ENCODE results near the gene ESRRG. TPM values are rescaled to one million over a fixed set of nuclear protein-coding genes. Genes with fewer than 3 reads are reported as not detected.

Gene ESRRG
- total and polyA plus RNA-seq, 5 donors, result 10.1 to 50.4 (median 38.6) TPM

DNA sequence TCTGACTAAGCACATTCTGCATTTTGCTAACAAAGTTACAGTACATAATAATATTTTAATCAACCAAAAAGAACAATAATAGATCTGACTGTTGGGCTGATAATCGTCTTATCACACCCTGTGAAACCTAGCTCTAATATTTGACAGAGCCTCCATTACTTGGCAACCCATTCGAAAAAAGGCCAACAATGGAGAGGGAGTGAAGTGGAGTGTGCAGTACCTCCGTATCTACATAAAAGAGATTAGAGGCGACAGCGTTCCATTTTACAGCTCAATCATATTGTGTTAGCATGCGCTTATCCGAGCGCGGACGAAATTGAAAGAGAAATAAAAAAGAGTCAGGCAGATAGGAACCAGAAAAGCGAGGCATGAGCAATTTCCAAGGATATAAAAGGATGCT, 162.7 kb downstream of the ESRRG start:
- no peak overlapping the region for H3K4me3 ChIP-seq (ENCODE audit: low read length)
- no peaks in the 10 kb centered on the region for H3K9me3 ChIP-seq (ENCODE audit: control insufficient read depth, low read length)
- no peaks in the 10 kb centered on the region for H3K27me3 ChIP-seq (ENCODE audit: control insufficient read depth, insufficient read depth)
- intact Hi-C loops (cut with DNase I), result no loop called here
- peak; percentile 37 to 54 for ATAC-seq
- WGBS, result 63% methylated on average over 11 of the region's 11 CpGs
- H3K27ac ChIP-seq (ENCODE audit: low read length), result peak overlapping the region; percentile 58
- DNase-seq, result no peak
- H3K4me1 ChIP-seq (ENCODE audit: control insufficient read depth, insufficient read depth, low read length), result no peaks in the 10 kb centered on the region

DNA sequence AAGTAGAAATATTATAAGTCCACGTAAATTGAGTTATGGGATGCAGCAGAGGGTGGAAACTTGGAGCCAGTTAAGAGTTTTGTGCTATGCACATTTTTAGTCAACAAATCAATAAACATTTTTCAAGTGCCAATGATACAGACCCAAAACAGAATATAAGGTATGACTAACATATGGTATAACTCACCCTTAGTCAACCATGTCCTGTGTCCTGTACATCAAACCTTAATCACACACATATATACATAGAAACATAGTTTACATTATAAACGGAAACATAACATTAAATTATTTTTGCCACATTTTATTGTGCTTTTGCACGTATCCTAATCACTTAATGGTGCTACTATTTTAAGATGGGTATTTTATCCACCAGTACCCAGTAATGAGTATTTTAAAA, 163.9 kb downstream of the ESRRG start:
- DNase-seq (no peak), ATAC-seq (no peak)
- Histone ChIP-seq H3K27me3 (ENCODE audit: control insufficient read depth, insufficient read depth) (no peaks in the 10 kb centered on the region), H3K27ac (ENCODE audit: low read length) (no peak overlapping the region), H3K4me1 (ENCODE audit: control insufficient read depth, insufficient read depth, low read length) (no peaks in the 10 kb centered on the region), H3K9me3 (ENCODE audit: control insufficient read depth, low read length) (no peaks in the 10 kb centered on the region), H3K4me3 (ENCODE audit: low read length) (no peak overlapping the region)
- intact Hi-C loops (cut with DNase I), result no loop called here
- WGBS, result 81% methylated on average over 3 of the region's 3 CpGs

DNA sequence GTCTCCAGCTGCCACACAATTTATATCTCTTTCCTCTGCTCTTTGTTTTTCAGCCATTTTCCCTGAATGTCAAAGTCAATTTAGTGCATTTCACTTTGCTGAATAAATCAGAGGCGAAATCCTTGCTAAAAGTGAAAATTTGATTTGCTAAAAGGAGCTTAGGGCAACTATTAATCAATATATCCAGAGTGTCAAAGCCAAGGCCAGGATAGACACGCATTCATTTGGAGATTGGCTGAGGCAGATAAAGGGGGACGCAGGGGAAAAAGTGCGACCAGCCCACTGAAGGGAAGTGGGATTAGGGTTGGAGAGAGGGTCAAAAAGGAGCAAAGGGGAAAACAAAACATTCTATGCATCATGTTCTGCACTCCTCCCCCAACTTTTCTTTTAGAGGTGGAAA, 167.6 kb downstream of the ESRRG start:
- H3K27me3 ChIP-seq (ENCODE audit: control insufficient read depth, insufficient read depth), result no peaks in the 10 kb centered on the region
- 61% methylated on average over 4 of the region's 4 CpGs for WGBS
- ATAC-seq (no peak), DNase-seq (no peak)
- no peak overlapping the region for H3K4me3 ChIP-seq (ENCODE audit: low read length)
- intact Hi-C loops (cut with DNase I), result no loop called here
- no peaks in the 10 kb centered on the region for H3K4me1 ChIP-seq (ENCODE audit: control insufficient read depth, insufficient read depth, low read length)
- no peak overlapping the region for H3K27ac ChIP-seq (ENCODE audit: low read length)
- no peaks in the 10 kb centered on the region for H3K9me3 ChIP-seq (ENCODE audit: control insufficient read depth, low read length)

DNA sequence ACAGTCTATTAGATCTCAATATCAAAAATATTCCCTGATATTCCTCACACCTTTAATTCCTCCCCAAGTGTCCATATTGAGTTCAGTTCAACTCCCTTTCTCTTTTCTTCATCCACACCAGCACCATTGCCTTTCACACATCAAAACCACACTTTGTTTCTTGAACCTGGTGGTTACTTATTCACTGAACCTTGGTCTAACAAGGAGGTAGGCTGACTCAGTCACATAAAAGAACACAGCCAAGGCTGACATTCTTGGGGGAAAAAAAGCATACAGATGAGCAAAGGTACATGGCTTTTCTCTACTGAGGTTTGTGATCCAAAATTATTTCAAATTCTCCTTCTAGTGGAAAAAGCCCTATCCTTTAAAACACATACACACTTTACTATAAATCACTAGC, 168.3 kb downstream of the ESRRG start:
- ATAC-seq (no peak), DNase-seq (no peak)
- Histone ChIP-seq H3K27me3 (ENCODE audit: control insufficient read depth, insufficient read depth) (no peaks in the 10 kb centered on the region), H3K4me3 (ENCODE audit: low read length) (no peak overlapping the region), H3K9me3 (ENCODE audit: control insufficient read depth, low read length) (no peaks in the 10 kb centered on the region), H3K4me1 (ENCODE audit: control insufficient read depth, insufficient read depth, low read length) (no peaks in the 10 kb centered on the region), H3K27ac (ENCODE audit: low read length) (no peak overlapping the region)
- intact Hi-C loops (cut with DNase I), result no loop called here

DNA sequence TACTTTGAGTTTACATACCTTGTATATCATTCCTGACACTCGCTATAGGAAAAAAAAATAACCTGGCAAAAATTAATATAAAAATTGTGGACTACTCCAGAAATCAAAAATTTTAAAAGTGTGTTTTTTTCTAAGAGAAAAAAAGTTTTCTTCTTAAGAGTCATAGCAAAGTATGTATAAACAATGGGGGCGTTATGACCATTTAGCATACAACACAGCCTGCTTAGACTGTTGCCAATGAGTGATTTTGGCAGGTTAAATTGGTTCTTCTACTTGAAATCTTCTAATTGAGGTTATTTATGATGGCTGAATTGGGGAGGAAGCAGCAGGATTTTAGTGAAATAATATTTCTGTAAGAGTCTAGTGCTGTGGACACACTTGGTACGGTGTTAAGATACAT, 169.5 kb downstream of the ESRRG start:
- H3K9me3 ChIP-seq (ENCODE audit: control insufficient read depth, low read length), result no peaks in the 10 kb centered on the region
- no peak overlapping the region for H3K27ac ChIP-seq (ENCODE audit: low read length)
- H3K27me3 ChIP-seq (ENCODE audit: control insufficient read depth, insufficient read depth), result no peaks in the 10 kb centered on the region
- intact Hi-C loops (cut with DNase I), result no loop called here
- DNase-seq (no peak), ATAC-seq (no peak)
- H3K4me3 ChIP-seq (ENCODE audit: low read length), result no peak overlapping the region
- H3K4me1 ChIP-seq (ENCODE audit: control insufficient read depth, insufficient read depth, low read length), result no peaks in the 10 kb centered on the region
- WGBS, result 93% methylated on average over 3 of the region's 3 CpGs

DNA sequence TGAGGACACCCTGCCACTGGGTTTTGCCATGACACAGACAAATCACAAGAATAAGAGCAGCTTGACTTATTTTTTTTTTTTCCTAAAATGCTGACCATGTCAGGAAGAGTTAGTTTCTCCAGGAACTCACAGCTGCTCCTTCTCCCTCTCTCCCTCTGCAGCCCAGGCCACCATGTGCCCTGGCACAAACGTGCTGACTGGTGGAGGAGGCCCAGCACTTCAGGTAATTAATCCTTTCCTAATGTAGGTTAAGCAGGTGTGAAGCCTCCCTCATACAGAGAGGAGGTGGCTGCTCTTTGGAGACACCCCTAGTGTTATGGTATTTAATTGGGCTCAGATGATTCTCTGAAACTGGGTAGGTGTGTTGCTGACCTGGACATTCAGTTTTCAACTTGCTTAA, 170.2 kb downstream of the ESRRG start:
- H3K27ac ChIP-seq (ENCODE audit: low read length), result no peak overlapping the region
- no peak overlapping the region for H3K4me3 ChIP-seq (ENCODE audit: low read length)
- ATAC-seq (no peak), DNase-seq (no peak)
- intact Hi-C loops (cut with DNase I), result no loop called here
- no peaks in the 10 kb centered on the region for H3K9me3 ChIP-seq (ENCODE audit: control insufficient read depth, low read length)
- 55% methylated on average over 1 of the region's 1 CpG for WGBS
- H3K27me3 ChIP-seq (ENCODE audit: control insufficient read depth, insufficient read depth), result no peaks in the 10 kb centered on the region
- no peaks in the 10 kb centered on the region for H3K4me1 ChIP-seq (ENCODE audit: control insufficient read depth, insufficient read depth, low read length)

DNA sequence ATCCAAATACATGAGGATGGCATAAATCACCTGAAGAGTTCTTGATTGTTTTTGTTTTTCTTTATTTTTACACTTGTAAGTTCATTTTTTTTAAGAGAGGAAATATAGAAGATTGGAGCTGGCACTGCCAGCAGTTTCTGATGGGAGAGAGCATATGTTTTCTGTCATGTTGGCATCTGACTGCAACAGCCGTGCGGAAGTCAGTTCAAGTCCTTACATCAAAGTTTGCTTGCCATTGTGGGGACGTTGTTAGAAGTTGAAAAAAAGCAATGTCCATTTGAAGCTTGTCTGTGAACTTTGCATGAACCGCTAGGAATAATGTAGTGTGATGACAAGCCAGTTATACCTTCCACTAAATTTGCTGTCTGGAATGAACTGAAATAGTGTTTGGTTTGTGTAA, 173.4 kb downstream of the ESRRG start:
- Histone ChIP-seq H3K27me3 (ENCODE audit: control insufficient read depth, insufficient read depth) (no peaks in the 10 kb centered on the region), H3K9me3 (ENCODE audit: control insufficient read depth, low read length) (no peaks in the 10 kb centered on the region), H3K4me3 (ENCODE audit: low read length) (no peak overlapping the region), H3K27ac (ENCODE audit: low read length) (no peak overlapping the region), H3K4me1 (ENCODE audit: control insufficient read depth, insufficient read depth, low read length) (no peaks in the 10 kb centered on the region)
- intact Hi-C loops (cut with DNase I), result no loop called here
- 59% methylated on average over 4 of the region's 4 CpGs for WGBS
- DNase-seq (no peak), ATAC-seq (no peak)

DNA sequence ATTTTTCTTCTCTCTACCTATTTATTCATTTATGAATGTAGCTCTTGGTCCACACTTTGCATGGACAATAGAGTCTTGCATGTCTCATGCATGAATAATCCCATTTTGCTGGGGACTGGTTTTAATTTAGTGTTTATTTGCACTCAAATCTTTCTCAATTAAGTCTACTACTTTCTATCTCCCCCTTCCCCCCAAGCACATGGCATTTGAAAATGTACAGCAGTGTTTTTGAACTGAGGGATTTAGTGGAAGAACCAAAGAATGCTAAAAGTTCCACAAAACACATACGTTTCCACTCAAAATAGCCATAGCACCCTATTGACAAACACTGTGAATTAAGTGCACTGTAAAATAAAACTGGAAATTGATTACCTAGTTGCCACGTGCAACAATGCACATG, 180.5 kb downstream of the ESRRG start:
- no peak for DNase-seq
- ATAC-seq, result no peak
- Histone ChIP-seq H3K4me3 (ENCODE audit: low read length) (no peak overlapping the region), H3K9me3 (ENCODE audit: control insufficient read depth, low read length) (no peaks in the 10 kb centered on the region), H3K4me1 (ENCODE audit: control insufficient read depth, insufficient read depth, low read length) (no peaks in the 10 kb centered on the region), H3K27me3 (ENCODE audit: control insufficient read depth, insufficient read depth) (no peaks in the 10 kb centered on the region), H3K27ac (ENCODE audit: low read length) (no peak overlapping the region)
- 62% methylated on average over 2 of the region's 2 CpGs for WGBS
- intact Hi-C loops (cut with DNase I), result no loop called here

DNA sequence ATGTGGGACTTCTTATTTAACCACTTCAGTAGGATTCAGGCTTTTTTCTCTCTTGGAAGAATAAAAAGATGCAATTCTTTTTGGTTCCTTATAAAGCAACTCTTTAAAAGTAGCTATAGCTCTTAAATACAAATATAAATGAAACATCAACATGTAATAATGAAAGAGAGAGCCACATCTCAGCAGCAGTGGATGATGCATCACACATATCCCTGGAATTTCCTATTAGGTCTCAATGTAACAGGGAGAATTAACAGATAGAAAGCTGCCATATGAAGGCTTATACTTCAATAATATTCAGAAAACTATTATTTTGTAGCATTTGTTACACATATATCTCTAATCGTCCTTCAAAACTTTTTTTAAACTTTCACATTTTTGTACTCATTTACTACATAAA, 181.0 kb downstream of the ESRRG start:
- H3K9me3 ChIP-seq (ENCODE audit: control insufficient read depth, low read length), result no peaks in the 10 kb centered on the region
- WGBS, result 79% methylated on average over 1 of the region's 1 CpG
- DNase-seq (no peak), ATAC-seq (no peak)
- H3K4me1 ChIP-seq (ENCODE audit: control insufficient read depth, insufficient read depth, low read length), result no peaks in the 10 kb centered on the region
- H3K4me3 ChIP-seq (ENCODE audit: low read length), result no peak overlapping the region
- no peak overlapping the region for H3K27ac ChIP-seq (ENCODE audit: low read length)
- intact Hi-C loops (cut with DNase I), result no loop called here
- H3K27me3 ChIP-seq (ENCODE audit: control insufficient read depth, insufficient read depth), result no peaks in the 10 kb centered on the region

DNA sequence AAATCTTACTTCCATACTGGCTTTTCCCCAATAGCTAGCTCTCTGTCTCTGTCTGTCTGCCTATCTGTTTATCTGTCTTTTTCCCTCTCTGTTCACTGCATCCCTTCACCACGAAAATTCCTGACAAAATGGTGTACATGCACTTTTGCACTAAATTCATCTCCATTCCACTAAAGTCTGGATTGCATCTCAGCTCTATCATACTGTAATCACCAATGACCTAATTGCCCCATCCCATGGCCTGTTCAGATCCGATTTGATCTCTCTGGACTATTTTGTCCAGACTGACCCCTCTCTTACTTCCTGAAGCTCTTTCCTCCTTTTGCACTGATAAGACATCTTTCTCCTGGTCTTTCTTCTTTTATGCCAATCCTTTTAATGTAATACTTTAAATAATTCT, 187.5 kb downstream of the ESRRG start:
- no peaks in the 10 kb centered on the region for H3K27me3 ChIP-seq (ENCODE audit: control insufficient read depth, insufficient read depth)
- WGBS, result 80% methylated on average over 2 of the region's 2 CpGs
- intact Hi-C loops (cut with DNase I), result no loop called here
- DNase-seq (no peak), ATAC-seq (no peak)
- peaks cover 2% of the 10 kb centered on the region for H3K4me1 ChIP-seq (ENCODE audit: control insufficient read depth, insufficient read depth, low read length)
- H3K9me3 ChIP-seq (ENCODE audit: control insufficient read depth, low read length), result no peaks in the 10 kb centered on the region
- no peak overlapping the region for H3K4me3 ChIP-seq (ENCODE audit: low read length)
- no peak overlapping the region for H3K27ac ChIP-seq (ENCODE audit: low read length)

DNA sequence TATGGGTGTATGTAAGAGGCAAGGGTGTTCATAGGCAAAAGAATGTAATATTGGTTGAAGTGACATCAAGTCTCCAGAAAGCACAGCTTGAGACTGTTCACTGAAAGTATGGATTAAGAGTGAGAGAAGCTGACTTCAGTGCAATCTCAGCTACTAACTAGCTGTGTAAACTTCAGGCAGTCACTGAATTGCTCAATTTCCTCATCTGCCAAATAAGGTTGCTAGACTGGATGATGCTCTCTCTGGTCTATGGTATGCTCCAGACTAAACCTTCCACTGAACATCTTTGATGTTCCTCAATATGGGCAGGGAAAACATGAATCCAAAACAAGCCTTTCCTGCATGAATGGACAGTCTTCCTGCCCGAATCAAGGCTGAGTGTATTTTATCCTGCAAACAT, 188.2 kb downstream of the ESRRG start:
- WGBS, result 55% methylated on average over 1 of the region's 1 CpG
- peaks cover 2% of the 10 kb centered on the region for H3K4me1 ChIP-seq (ENCODE audit: control insufficient read depth, insufficient read depth, low read length)
- ATAC-seq (no peak), DNase-seq (no peak)
- no peak overlapping the region for H3K4me3 ChIP-seq (ENCODE audit: low read length)
- H3K27ac ChIP-seq (ENCODE audit: low read length), result no peak overlapping the region
- H3K9me3 ChIP-seq (ENCODE audit: control insufficient read depth, low read length), result no peaks in the 10 kb centered on the region
- intact Hi-C loops (cut with DNase I), result no loop called here
- H3K27me3 ChIP-seq (ENCODE audit: control insufficient read depth, insufficient read depth), result no peaks in the 10 kb centered on the region

DNA sequence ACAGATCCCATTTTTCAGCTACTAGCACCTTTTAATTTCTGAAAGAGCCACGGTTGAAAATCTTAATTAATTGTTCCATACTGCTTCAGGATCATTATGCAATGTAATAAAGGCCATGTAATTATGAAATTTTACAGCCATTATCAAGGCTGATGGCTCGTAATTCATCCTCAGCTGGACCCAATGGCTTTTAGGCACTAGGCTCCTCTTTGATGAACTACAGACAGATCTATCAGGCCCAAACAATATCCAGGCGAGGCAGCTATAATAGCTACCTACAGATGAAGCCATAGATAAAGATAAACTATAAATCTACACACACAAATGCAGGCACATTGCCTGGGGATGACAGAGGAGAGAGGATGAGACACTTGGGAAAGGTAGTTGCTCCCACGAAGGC, 189.5 kb downstream of the ESRRG start:
- Histone ChIP-seq H3K9me3 (ENCODE audit: control insufficient read depth, low read length) (no peaks in the 10 kb centered on the region), H3K27ac (ENCODE audit: low read length) (no peak overlapping the region), H3K4me3 (ENCODE audit: low read length) (no peak overlapping the region), H3K4me1 (ENCODE audit: control insufficient read depth, insufficient read depth, low read length) (peaks cover 2% of the 10 kb centered on the region), H3K27me3 (ENCODE audit: control insufficient read depth, insufficient read depth) (no peaks in the 10 kb centered on the region)
- DNase-seq, result no peak
- intact Hi-C loops (cut with DNase I), result no loop called here
- WGBS, result 90% methylated on average over 4 of the region's 4 CpGs
- ATAC-seq, result no peak

Measured in right cardiac atrium (tissue), 5 donors.